Kidney epithelial cell (primary cell): Measurements from ENCODE around the gene MAP3K4. TPM values are rescaled to one million over a fixed set of nuclear protein-coding genes. Genes with fewer than 3 reads are reported as not detected.
"Not testable (repeated sequence)": the region's sequence is repeated elsewhere in the genome, so short reads cannot be mapped to it uniquely, and the experiment has no call there.

Experiments used
- DNase-seq: peaks from one replicate; pipeline ENCODE4 v3.0.0-alpha.2; 2010; ENCODE audit warnings: low read depth
- H3K27me3 ChIP-seq: 2 replicates; pipeline ENCODE4 v1.6.0; 2011; ENCODE audit warnings: low read length; ENCODE audit not compliant: control insufficient read depth, insufficient read depth
- H3K36me3 ChIP-seq: 2 replicates; pipeline ENCODE4 v1.5.1; 2011; ENCODE audit warnings: low read length; ENCODE audit not compliant: control insufficient read depth, insufficient read depth
- H3K4me3 ChIP-seq: 2 replicates; pipeline ENCODE4 v1.5.1; 2011; ENCODE audit warnings: low read depth, mild to moderate bottlenecking, control low read depth, low read length
- total RNA-seq: library from RNA; depleted of rRNA; stranded (reverse); fragments of >200 nt; gene quantifications from 2 replicates; pipeline ENCODE4 v1.2.3, GENCODE V29; 2015
- TF ChIP-seq, protein P1 (sequence below): IDR thresholded peaks from 2 replicates; pipeline ENCODE4 v1.5.1; 2011; ENCODE audit warnings: mild to moderate bottlenecking, moderate library complexity, low read length, control low read depth, inconsistent platforms; ENCODE audit not compliant: insufficient read depth, poor library complexity, severe bottlenecking

Gene MAP3K4
- total RNA-seq, 1 donor from 2014 or later: 22.5 TPM

DNA sequence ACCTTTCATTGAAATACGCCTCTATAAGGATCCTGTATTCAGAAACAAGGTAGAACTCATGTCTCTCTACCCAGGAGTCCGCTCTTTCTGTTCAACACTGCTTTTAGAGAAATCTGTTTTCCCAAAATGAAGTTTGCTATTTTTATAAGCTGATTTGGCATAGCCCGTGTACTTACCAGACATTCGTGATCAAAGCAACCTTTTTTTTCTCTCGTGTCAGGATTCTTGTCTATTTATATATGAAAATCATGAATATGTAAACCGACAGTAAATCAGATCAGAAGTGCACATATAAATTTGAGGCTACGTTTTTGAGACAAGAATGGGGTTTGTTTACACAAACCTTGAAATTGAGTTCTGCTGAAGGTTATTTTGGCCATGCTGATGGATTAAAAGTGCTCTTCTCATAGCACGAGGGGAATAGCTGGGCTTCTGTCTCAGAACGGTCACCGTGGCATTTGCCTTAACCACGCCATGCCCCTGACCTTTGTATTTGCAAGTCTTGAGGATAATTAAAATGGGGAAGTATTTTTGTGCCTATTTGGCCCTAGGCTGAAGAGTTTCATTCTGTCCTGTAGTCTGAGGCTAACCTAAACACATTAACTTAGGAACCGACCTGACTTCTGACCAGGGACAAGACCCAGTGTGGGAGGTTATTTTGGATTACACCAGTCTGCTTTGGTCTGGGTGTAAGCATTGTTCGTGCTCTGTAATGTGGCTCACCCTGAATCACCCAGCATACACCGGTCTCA is 118.6 kb downstream of the MAP3K4 start:
- Histone ChIP-seq H3K27me3 (no peaks in the 10 kb centered on the region), H3K4me3 (no peak overlapping the region), H3K36me3 (peaks cover 3% of the 10 kb centered on the region)
- TF ChIP-seq, protein P1, sequence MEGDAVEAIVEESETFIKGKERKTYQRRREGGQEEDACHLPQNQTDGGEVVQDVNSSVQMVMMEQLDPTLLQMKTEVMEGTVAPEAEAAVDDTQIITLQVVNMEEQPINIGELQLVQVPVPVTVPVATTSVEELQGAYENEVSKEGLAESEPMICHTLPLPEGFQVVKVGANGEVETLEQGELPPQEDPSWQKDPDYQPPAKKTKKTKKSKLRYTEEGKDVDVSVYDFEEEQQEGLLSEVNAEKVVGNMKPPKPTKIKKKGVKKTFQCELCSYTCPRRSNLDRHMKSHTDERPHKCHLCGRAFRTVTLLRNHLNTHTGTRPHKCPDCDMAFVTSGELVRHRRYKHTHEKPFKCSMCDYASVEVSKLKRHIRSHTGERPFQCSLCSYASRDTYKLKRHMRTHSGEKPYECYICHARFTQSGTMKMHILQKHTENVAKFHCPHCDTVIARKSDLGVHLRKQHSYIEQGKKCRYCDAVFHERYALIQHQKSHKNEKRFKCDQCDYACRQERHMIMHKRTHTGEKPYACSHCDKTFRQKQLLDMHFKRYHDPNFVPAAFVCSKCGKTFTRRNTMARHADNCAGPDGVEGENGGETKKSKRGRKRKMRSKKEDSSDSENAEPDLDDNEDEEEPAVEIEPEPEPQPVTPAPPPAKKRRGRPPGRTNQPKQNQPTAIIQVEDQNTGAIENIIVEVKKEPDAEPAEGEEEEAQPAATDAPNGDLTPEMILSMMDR: no peak
- DNase-seq: no peak

GRCh38 chr6:161111261-161111660 is 119.7 kb downstream of the MAP3K4 start:
- TF ChIP-seq, protein P1: no peak
- no peak overlapping the region for H3K4me3 ChIP-seq
- peaks cover 3% of the 10 kb centered on the region for H3K36me3 ChIP-seq
- DNase-seq: no peak
- no peaks in the 10 kb centered on the region for H3K27me3 ChIP-seq

DNA sequence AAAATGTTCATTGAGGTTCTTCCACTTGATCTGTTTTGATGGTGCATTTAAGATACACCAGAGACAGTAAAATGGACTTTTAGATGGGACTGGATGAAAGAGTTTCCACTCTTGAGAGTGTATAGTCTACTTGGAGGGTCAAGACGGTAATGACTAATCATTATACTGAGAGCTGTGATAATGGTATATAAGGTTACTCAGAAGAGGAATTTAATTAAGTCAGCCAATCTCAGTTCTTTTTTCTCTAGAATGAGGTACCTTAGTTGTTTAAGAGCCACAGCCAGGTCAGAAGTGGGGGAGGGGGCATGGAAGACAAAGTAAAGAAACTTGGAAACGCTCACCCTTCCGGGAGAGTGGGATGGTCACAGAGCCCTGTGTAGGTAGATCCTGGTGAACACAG is 123.9 kb downstream of the MAP3K4 start:
- TF ChIP-seq, protein P1: no peak
- Histone ChIP-seq H3K27me3 (no peaks in the 10 kb centered on the region), H3K36me3 (peaks cover 1% of the 10 kb centered on the region), H3K4me3 (no peak overlapping the region)
- DNase-seq: no peak

GRCh38 chr6:161116554-161116953 is 125.0 kb downstream of the MAP3K4 start:
- Histone ChIP-seq H3K4me3 (no peak overlapping the region), H3K27me3 (no peaks in the 10 kb centered on the region), H3K36me3 (peaks cover 1% of the 10 kb centered on the region)
- DNase-seq: no peak
- TF ChIP-seq, protein P1: no peak

GRCh38 chr6:161117308-161117707 is 125.7 kb downstream of the MAP3K4 start:
- H3K4me3 ChIP-seq: no peak overlapping the region
- DNase-seq: no peak
- no peaks in the 10 kb centered on the region for H3K36me3 ChIP-seq
- TF ChIP-seq, protein P1: no peak
- no peaks in the 10 kb centered on the region for H3K27me3 ChIP-seq

GRCh38 chr6:161117942-161118341 is 126.4 kb downstream of the MAP3K4 start:
- no peaks in the 10 kb centered on the region for H3K27me3 ChIP-seq
- no peak for DNase-seq
- TF ChIP-seq, protein P1: no peak
- no peaks in the 10 kb centered on the region for H3K36me3 ChIP-seq
- H3K4me3 ChIP-seq: no peak overlapping the region

- H3K27me3 ChIP-seq, H3K36me3 ChIP-seq, H3K4me3 ChIP-seq, DNase-seq: not testable (repeated sequence)
Observed at GRCh38 chr6:161123319-161123718, 131.8 kb downstream of the MAP3K4 start.
